Measurements from ENCODE around the gene ANTXR2. TPM values are rescaled to one million over a fixed set of nuclear protein-coding genes. Genes with fewer than 3 reads are reported as not detected.
A peak's percentile ranks its signal among the peaks of the same experiment; 100 is the strongest.

Gene ANTXR2
- polyA plus RNA-seq, 1 of the 3 experiments (the other 2 are of a cell fraction): 48.8 TPM

- no peaks in the 10 kb centered on the region for H3K9me2 ChIP-seq
- H3K27ac ChIP-seq (ENCODE audit: low read depth in 2 of 2, low read length in 1 of 2): peak overlapping the region; percentile 88 to 92
- peak overlapping the region; percentile 83 for H3K4me2 ChIP-seq
- H3K27me3 ChIP-seq (ENCODE audit: insufficient read depth): no peaks in the 10 kb centered on the region
- no peak for TF ChIP-seq FOSL2 (IDR thresholded peaks at IDR 0.05; ENCODE audit: borderline replicate concordance, low read depth)
- TF ChIP-seq MEF2A (IDR thresholded peaks at IDR 0.05; ENCODE audit: borderline replicate concordance, low read depth): no peak
- TF ChIP-seq, protein P1, sequence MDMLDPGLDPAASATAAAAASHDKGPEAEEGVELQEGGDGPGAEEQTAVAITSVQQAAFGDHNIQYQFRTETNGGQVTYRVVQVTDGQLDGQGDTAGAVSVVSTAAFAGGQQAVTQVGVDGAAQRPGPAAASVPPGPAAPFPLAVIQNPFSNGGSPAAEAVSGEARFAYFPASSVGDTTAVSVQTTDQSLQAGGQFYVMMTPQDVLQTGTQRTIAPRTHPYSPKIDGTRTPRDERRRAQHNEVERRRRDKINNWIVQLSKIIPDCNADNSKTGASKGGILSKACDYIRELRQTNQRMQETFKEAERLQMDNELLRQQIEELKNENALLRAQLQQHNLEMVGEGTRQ (IDR thresholded peaks at IDR 0.05; ENCODE audit: borderline replicate concordance, low read depth, low read length): no peak
- TF ChIP-seq SIN3A (IDR thresholded peaks at IDR 0.05; ENCODE audit: borderline replicate concordance, low read depth, low read length): no peak
- no peak for TF ChIP-seq RFX5 (IDR thresholded peaks at IDR 0.05; ENCODE audit: low read length)
- no peak for TF ChIP-seq EZH2phosphoT487 (IDR thresholded peaks at IDR 0.05; ENCODE audit: borderline replicate concordance, low read depth)
- no peak for TF ChIP-seq RCOR1 (IDR thresholded peaks at IDR 0.05; ENCODE audit: low read length)
- H3K36me3 ChIP-seq (replicated peaks in 1 of 2; ENCODE audit: control insufficient read depth in 1 of 2, insufficient read depth in 2 of 2, low read length in 1 of 2): peaks cover 9 to 17% of the 10 kb centered on the region in 2 experiments
- peak overlapping the region; percentile 96 to 97 for H3K4me3 ChIP-seq (ENCODE audit: low read depth in 2 of 2, low read length in 1 of 2)
- peak overlapping the region; percentile 87 for H3K9ac ChIP-seq
- H3F3A ChIP-seq (replicated peaks; ENCODE audit: insufficient read depth): peaks cover 50% of the 10 kb centered on the region
- peaks cover 57% of the 10 kb centered on the region for H3K79me2 ChIP-seq (ENCODE audit: insufficient read depth)
- ChIA-PET CTCF (interaction anchor here (0.7 to 1.6 kb wide), 4 partner anchors 51 to 276 kb away, joined by 3 to 5 read pairs (median 4); no protein-coding TSS in a partner anchor), POLR2A (interaction anchor here (1.2 to 1.3 kb wide), 2 partner anchors 21 to 124 kb away, joined by 5 read pairs; partner anchors contain the start of gene PRDM8)
- DNase-seq: no peak
- no peaks in the 10 kb centered on the region for H3K9me3 ChIP-seq
- H3K4me1 ChIP-seq (ENCODE audit: control insufficient read depth in 1 of 2, insufficient read depth in 2 of 2, low read depth in 1 of 2, low read length in 1 of 2): peaks cover 12 to 19% of the 10 kb centered on the region in 2 experiments
- 57% methylated on average over 4 of the region's 4 CpGs for WGBS (ENCODE audit: low lambda C conversion rate)
- no peaks in the 10 kb centered on the region for H4K20me1 ChIP-seq (ENCODE audit: insufficient read depth)
- H2AFZ ChIP-seq (ENCODE audit: low read depth): peak overlapping the region; percentile 77
Measured at GRCh38 chr4:80073473-80074008, 512 bp upstream of the ANTXR2 start.

GRCh38 chr4:80072228-80072743 lies 743 bp downstream of the ANTXR2 start:
- 0% methylated on average over 5 of the region's 37 CpGs for WGBS (ENCODE audit: low lambda C conversion rate)
- peak overlapping the region; percentile 77; the same call in 1 of the 2 replicates for H2AFZ ChIP-seq (ENCODE audit: low read depth)
- peaks cover 50% of the 10 kb centered on the region for H3F3A ChIP-seq (replicated peaks; ENCODE audit: insufficient read depth)
- no peaks in the 10 kb centered on the region for H3K9me2 ChIP-seq
- H4K20me1 ChIP-seq (ENCODE audit: insufficient read depth): no peaks in the 10 kb centered on the region
- peak; percentile 48; the same call in 1 of the 2 replicates for TF ChIP-seq TAF1 (IDR thresholded peaks at IDR 0.05; ENCODE audit: borderline replicate concordance, low read depth, low read length)
- peak; percentile 40 for TF ChIP-seq MXI1 (IDR thresholded peaks at IDR 0.05; ENCODE audit: low read depth, low read length)
- TF ChIP-seq GABPA (IDR thresholded peaks at IDR 0.05; ENCODE audit: low read depth): no peak
- no peak for TF ChIP-seq RFX5 (IDR thresholded peaks at IDR 0.05; ENCODE audit: low read length)
- peak; percentile 42 for TF ChIP-seq RAD21 (IDR thresholded peaks at IDR 0.05; ENCODE audit: low read length)
- 0 out of 2 replicates have a peak, but pooled peaks have one; percentile 28 for TF ChIP-seq SIN3A (IDR thresholded peaks at IDR 0.05; ENCODE audit: borderline replicate concordance, low read depth, low read length)
- no peak for TF ChIP-seq FOXJ3 (CRISPR knock-in tag; IDR thresholded peaks at IDR 0.05)
- H3K4me1 ChIP-seq (ENCODE audit: control insufficient read depth in 1 of 2, insufficient read depth in 2 of 2, low read depth in 1 of 2, low read length in 1 of 2): peaks cover 18 to 19% of the 10 kb centered on the region in 2 experiments
- peak overlapping the region; percentile 83 for H3K4me2 ChIP-seq
- H3K27ac ChIP-seq (ENCODE audit: low read depth in 2 of 2, low read length in 1 of 2): peak overlapping the region; percentile 88 to 92
- peaks cover 11 to 29% of the 10 kb centered on the region in 2 experiments for H3K36me3 ChIP-seq (replicated peaks in 1 of 2; ENCODE audit: control insufficient read depth in 1 of 2, insufficient read depth in 2 of 2, low read length in 1 of 2)
- CTCF ChIA-PET: interaction anchor here (0.6 to 2.1 kb wide), 14 partner anchors 12 to 1120 kb away, joined by 3 to 6 read pairs (median 3); no protein-coding TSS in a partner anchor
- H3K9ac ChIP-seq: peak overlapping the region; percentile 87
- peak overlapping the region; percentile 96 to 97 for H3K4me3 ChIP-seq (ENCODE audit: low read depth in 2 of 2, low read length in 1 of 2)
- POLR2A ChIA-PET: interaction anchor here (0.6 to 1.3 kb wide), 5 partner anchors 19 to 127 kb away, joined by 3 to 5 read pairs (median 3); partner anchors contain the start of gene PRDM8
- DNase-seq: no peak
- no peaks in the 10 kb centered on the region for H3K27me3 ChIP-seq (ENCODE audit: insufficient read depth)
- peaks cover 69% of the 10 kb centered on the region for H3K79me2 ChIP-seq (ENCODE audit: insufficient read depth)
- H3K9me3 ChIP-seq: no peaks in the 10 kb centered on the region
